ENCODE results near the gene IGFBP4. TPM values are rescaled to one million over a fixed set of nuclear protein-coding genes. Genes with fewer than 3 reads are reported as not detected.

The IGFBP4 gene
- total RNA-seq, 1 experiment from 2014 or later, result 35.7 TPM

DNA sequence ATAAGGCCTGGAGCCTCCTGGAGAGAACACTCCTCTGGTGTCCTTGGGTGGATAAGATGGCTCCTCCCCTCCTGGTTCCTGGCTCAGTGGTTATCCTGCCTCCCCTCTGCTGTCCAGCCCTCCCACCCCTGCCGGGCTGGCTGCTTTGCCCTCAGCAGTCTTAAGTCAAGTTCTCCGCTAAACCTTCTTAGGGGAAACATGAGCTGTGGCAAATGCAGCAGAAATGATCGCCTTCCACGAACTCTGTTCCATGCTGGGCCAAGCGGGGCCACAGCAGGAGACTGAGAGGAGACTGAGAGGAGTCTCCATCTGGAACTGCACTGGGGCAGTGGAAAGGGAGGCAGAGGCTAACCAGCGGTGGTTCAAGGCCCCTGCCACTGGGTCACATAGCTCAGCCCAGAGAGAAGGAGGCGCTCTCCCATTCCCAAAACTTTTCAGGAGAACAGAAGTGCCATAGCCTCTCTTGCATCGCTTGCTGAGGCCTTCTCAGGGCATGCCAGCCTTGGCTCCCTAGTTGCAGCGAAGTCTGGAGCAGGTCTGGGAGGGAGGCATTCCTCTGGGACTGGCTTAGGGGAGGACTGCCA lies 31.3 kb downstream of the IGFBP4 start:
- no peaks in the 10 kb centered on the region for H3K27me3 Mint-ChIP-seq (ENCODE audit: insufficient read depth, unreplicated experiment)
- TF ChIP-seq, protein P1, sequence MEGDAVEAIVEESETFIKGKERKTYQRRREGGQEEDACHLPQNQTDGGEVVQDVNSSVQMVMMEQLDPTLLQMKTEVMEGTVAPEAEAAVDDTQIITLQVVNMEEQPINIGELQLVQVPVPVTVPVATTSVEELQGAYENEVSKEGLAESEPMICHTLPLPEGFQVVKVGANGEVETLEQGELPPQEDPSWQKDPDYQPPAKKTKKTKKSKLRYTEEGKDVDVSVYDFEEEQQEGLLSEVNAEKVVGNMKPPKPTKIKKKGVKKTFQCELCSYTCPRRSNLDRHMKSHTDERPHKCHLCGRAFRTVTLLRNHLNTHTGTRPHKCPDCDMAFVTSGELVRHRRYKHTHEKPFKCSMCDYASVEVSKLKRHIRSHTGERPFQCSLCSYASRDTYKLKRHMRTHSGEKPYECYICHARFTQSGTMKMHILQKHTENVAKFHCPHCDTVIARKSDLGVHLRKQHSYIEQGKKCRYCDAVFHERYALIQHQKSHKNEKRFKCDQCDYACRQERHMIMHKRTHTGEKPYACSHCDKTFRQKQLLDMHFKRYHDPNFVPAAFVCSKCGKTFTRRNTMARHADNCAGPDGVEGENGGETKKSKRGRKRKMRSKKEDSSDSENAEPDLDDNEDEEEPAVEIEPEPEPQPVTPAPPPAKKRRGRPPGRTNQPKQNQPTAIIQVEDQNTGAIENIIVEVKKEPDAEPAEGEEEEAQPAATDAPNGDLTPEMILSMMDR (IDR thresholded peaks at IDR 0.05; ENCODE audit: insufficient read depth in 1 of 2, low read depth in 1 of 2, low read length in 1 of 2, severe bottlenecking in 1 of 2, unreplicated experiment in 1 of 2), result no peak
- no peaks in the 10 kb centered on the region for H3K9me3 Mint-ChIP-seq (ENCODE audit: unreplicated experiment)
- H3K27ac Mint-ChIP-seq (ENCODE audit: unreplicated experiment), result no peak overlapping the region
- no peak overlapping the region for H3K4me3 ChIP-seq (ENCODE audit: low read depth, low read length)
- ChIA-PET POLR2A (no interaction called here), CTCF (interaction anchor here (1.4 to 2.1 kb wide), 2 partner anchors 24 to 88 kb away, joined by 3 to 15 read pairs; no protein-coding TSS in a partner anchor)
- H3K36me3 ChIP-seq (ENCODE audit: control insufficient read depth, insufficient read depth, low read length), result no peaks in the 10 kb centered on the region
- intact Hi-C loops (cut with micrococcal nuclease; ENCODE audit: unreplicated experiment), result no loop called here
- no TSS peak for BruUV-seq (replicated peaks)
- no peaks in the 10 kb centered on the region for H3K9me3 ChIP-seq
- no peaks in the 10 kb centered on the region for H3K4me1 Mint-ChIP-seq (ENCODE audit: low read depth, unreplicated experiment)
- H3K36me3 Mint-ChIP-seq (ENCODE audit: insufficient read depth, unreplicated experiment), result no peaks in the 10 kb centered on the region
- no peaks in the 10 kb centered on the region for H3K27me3 ChIP-seq (replicated peaks; ENCODE audit: control insufficient read depth, insufficient read depth, low read length)
- no peaks in the 10 kb centered on the region for H3K4me1 ChIP-seq
- DNase-seq, result no peak
- H3K4me3 Mint-ChIP-seq (ENCODE audit: unreplicated experiment), result no peak overlapping the region

DNA sequence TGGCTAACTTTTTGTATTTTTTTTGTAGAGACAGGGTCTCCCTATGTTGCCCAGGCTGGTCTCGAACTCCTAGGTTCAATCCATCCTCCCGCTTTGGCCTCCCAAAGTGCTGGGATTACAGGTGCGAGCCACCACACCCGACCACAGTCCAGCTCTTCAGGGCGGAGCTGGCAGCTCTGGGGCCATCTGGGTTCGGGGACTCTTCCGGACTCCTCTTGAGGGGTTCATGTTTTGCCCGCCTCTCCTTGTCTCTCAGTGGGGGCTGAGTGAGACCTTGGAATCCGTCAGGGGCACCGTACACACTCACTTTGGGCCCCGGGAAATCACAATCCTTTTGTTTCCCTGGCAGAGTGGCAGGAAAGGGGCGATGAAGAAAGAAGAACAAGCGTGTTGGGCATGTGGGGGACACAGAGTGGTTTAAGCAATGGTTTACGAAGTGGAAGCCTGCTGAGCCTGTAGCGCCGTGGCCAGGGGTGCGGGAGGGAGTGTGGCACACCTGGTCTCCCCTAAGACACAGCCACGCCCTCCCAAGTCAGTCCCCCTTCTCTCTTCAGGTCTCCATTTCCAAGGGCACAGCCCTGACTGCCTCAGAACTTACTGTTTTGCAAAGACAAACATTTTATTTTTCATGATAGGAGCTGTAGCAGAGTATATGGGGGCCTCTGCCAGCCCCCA lies 32.1 kb downstream of the IGFBP4 start:
- no peak for DNase-seq
- Histone ChIP-seq H3K36me3 (ENCODE audit: control insufficient read depth, insufficient read depth, low read length) (no peaks in the 10 kb centered on the region), H3K4me3 (ENCODE audit: low read depth, low read length) (no peak overlapping the region), H3K27me3 (replicated peaks; ENCODE audit: control insufficient read depth, insufficient read depth, low read length) (no peaks in the 10 kb centered on the region), H3K4me1 (no peaks in the 10 kb centered on the region), H3K9me3 (no peaks in the 10 kb centered on the region)
- CTCF ChIA-PET, result interaction anchor here (0.5 to 2.1 kb wide), 28 partner anchors 10 to 1645 kb away, joined by 3 to 28 read pairs (median 6); partner anchors contain the start of genes IGFBP4, SMARCE1 and TOP2A
- no TSS peak for BruUV-seq (replicated peaks)
- H3K4me1 Mint-ChIP-seq (ENCODE audit: low read depth, unreplicated experiment), result no peaks in the 10 kb centered on the region
- H3K4me3 Mint-ChIP-seq (ENCODE audit: unreplicated experiment), result no peak overlapping the region
- POLR2A ChIA-PET, result no interaction called here
- no peaks in the 10 kb centered on the region for H3K9me3 Mint-ChIP-seq (ENCODE audit: unreplicated experiment)
- intact Hi-C loops (cut with micrococcal nuclease; ENCODE audit: unreplicated experiment), result no loop called here
- H3K27me3 Mint-ChIP-seq (ENCODE audit: insufficient read depth, unreplicated experiment), result no peaks in the 10 kb centered on the region
- H3K27ac Mint-ChIP-seq (ENCODE audit: unreplicated experiment), result no peak overlapping the region
- H3K36me3 Mint-ChIP-seq (ENCODE audit: insufficient read depth, unreplicated experiment), result no peaks in the 10 kb centered on the region
- TF ChIP-seq, protein P1 (IDR thresholded peaks at IDR 0.05; ENCODE audit: insufficient read depth in 1 of 2, low read depth in 1 of 2, low read length in 1 of 2, severe bottlenecking in 1 of 2, unreplicated experiment in 1 of 2), result no peak

DNA sequence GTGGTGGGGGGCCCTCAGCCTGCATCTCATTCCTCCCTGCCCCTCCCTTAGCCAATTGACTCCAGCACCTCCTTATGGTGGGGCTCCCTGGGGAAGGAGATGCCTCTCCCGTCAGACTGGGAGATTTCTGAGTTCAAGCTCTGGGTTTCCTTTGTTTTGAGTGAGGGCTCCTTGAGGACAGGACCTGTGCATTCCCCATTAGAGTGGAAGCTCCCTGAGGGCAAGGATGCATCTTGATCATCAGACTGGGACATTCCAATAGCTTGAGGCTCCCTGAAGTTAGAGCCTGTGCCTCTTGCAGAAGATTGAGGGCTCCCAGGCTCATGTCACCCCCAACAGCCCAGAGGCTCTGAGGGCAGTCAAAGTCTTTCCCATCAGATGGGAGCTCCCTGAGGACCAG lies 34.5 kb downstream of the IGFBP4 start:
- Histone ChIP-seq H3K4me3 (ENCODE audit: low read depth, low read length) (no peak overlapping the region), H3K4me1 (no peaks in the 10 kb centered on the region), H3K27me3 (replicated peaks; ENCODE audit: control insufficient read depth, insufficient read depth, low read length) (no peaks in the 10 kb centered on the region), H3K9me3 (no peaks in the 10 kb centered on the region), H3K36me3 (ENCODE audit: control insufficient read depth, insufficient read depth, low read length) (no peaks in the 10 kb centered on the region)
- BruUV-seq (replicated peaks), result no TSS peak
- Mint-ChIP-seq H3K27ac (ENCODE audit: unreplicated experiment) (no peak overlapping the region), H3K36me3 (ENCODE audit: insufficient read depth, unreplicated experiment) (no peaks in the 10 kb centered on the region), H3K27me3 (ENCODE audit: insufficient read depth, unreplicated experiment) (no peaks in the 10 kb centered on the region), H3K9me3 (ENCODE audit: unreplicated experiment) (no peaks in the 10 kb centered on the region), H3K4me1 (ENCODE audit: low read depth, unreplicated experiment) (no peaks in the 10 kb centered on the region), H3K4me3 (ENCODE audit: unreplicated experiment) (no peak overlapping the region)
- intact Hi-C loops (cut with micrococcal nuclease; ENCODE audit: unreplicated experiment), result no loop called here
- ChIA-PET CTCF (interaction anchor here (2.0 kb wide), 1 partner anchor 34 kb away, joined by 28 read pairs; the partner anchor contains the start of gene IGFBP4), POLR2A (no interaction called here)
- TF ChIP-seq, protein P1 (IDR thresholded peaks at IDR 0.05; ENCODE audit: insufficient read depth in 1 of 2, low read depth in 1 of 2, low read length in 1 of 2, severe bottlenecking in 1 of 2, unreplicated experiment in 1 of 2), result no peak
- no peak for DNase-seq
